ENCODE results near the gene FREM1. TPM values are rescaled to one million over a fixed set of nuclear protein-coding genes. Genes with fewer than 3 reads are reported as not detected.

Gene FREM1
- total and polyA plus RNA-seq, 2 of the 4 experiments (the other 2 are of a cell fraction), result under 0.01 TPM; not detected in 1

- no peak overlapping the region for H3K4me3 ChIP-seq (ENCODE audit: insufficient read depth, low read depth, low read length)
- ATAC-seq (ENCODE audit: low read depth) (no peak), DNase-seq (no peak)
- H2BK120ac ChIP-seq (ENCODE audit: low read depth, low read length), result no peak overlapping the region
- no peak overlapping the region for H2BK5ac ChIP-seq (ENCODE audit: low read depth, low read length, poor library complexity, severe bottlenecking)
- dilution Hi-C loops (cut with HindIII; ENCODE audit: low sequenced_read_pairs, unreplicated experiment), result no loop called here
- no peaks in the 10 kb centered on the region for H3K9me3 ChIP-seq (ENCODE audit: control insufficient read depth, insufficient read depth, low read length)
- no peak overlapping the region for H3K27ac ChIP-seq (ENCODE audit: insufficient read depth, low read length)
- H3K27me3 ChIP-seq (ENCODE audit: control insufficient read depth, insufficient read depth, low read length), result no peaks in the 10 kb centered on the region
- TF ChIP-seq RAD21 (IDR thresholded peaks at IDR 0.05; ENCODE audit: low read length), result no peak
- no peak overlapping the region for H2AFZ ChIP-seq (replicated peaks; ENCODE audit: low read length, poor library complexity)
- 85% methylated on average over 3 of the region's 6 CpGs; no CpG with 5 or more reads in 1 of the 2 experiments for WGBS, 2 experiments (ENCODE audit: extremely low coverage in 2 of 2, insufficient read length in 1 of 2)
- no peak overlapping the region for H3K18ac ChIP-seq (ENCODE audit: low read depth, low read length)
- POLR2A ChIA-PET (ENCODE audit: unreplicated experiment), result no interaction called here
- no peak overlapping the region for H4K91ac ChIP-seq (ENCODE audit: insufficient read depth, low read depth, low read length)
- no peak overlapping the region for H2BK15ac ChIP-seq (ENCODE audit: low read depth, low read length)
- intact Hi-C loops (cut with micrococcal nuclease), result no loop called here
- no peak overlapping the region for H3K4ac ChIP-seq (ENCODE audit: low read depth, low read length)
- H2AK9ac ChIP-seq (replicated peaks; ENCODE audit: low read depth, low read length, poor library complexity), result no peak overlapping the region
- H3K36me3 ChIP-seq (ENCODE audit: control insufficient read depth, insufficient read depth, low read length), result no peaks in the 10 kb centered on the region
- H4K20me1 ChIP-seq (ENCODE audit: insufficient read depth, low read length), result no peaks in the 10 kb centered on the region
- no peak overlapping the region for H3K23ac ChIP-seq (ENCODE audit: low read depth, low read length)
- no TSS peak for BruUV-seq (replicated peaks)
- H3K9ac ChIP-seq (ENCODE audit: low read depth, low read length), result no peak overlapping the region
- no peaks in the 10 kb centered on the region for H3K9me1 ChIP-seq (ENCODE audit: insufficient read depth, low read length)
- H3K4me2 ChIP-seq (ENCODE audit: low read depth, low read length), result no peak overlapping the region
- H2BK20ac ChIP-seq (ENCODE audit: low read depth, low read length), result no peak overlapping the region
- no peak overlapping the region for H4K8ac ChIP-seq (ENCODE audit: low read depth in 2 of 2, low read length in 2 of 2)
- H4K5ac ChIP-seq (ENCODE audit: low read depth, low read length), result no peak overlapping the region
- no peak overlapping the region for H3K14ac ChIP-seq (replicated peaks; ENCODE audit: low read depth, low read length)
- H2AK5ac ChIP-seq (ENCODE audit: low read depth, low read length), result no peak overlapping the region
- no peak overlapping the region for H3K56ac ChIP-seq (ENCODE audit: extremely low read depth, insufficient read depth, low read length)
- no peaks in the 10 kb centered on the region for H3K79me1 ChIP-seq (ENCODE audit: low read depth in 1 of 2, low read length in 2 of 2)
- H3K4me1 ChIP-seq (ENCODE audit: control insufficient read depth, insufficient read depth, low read length), result no peaks in the 10 kb centered on the region
- in situ Hi-C loops (cut with MboI; ENCODE audit: low sequenced_read_pairs), result no loop called here
- CTCF ChIA-PET, result no interaction called here
Observed at GRCh38 chr9:14812806-14813205, 97.4 kb downstream of the FREM1 start.

All from IMR-90 (cell line).